Spleen (tissue), 11 donors: ENCODE results near the gene OR13J1. TPM values are rescaled to one million over a fixed set of nuclear protein-coding genes. Genes with fewer than 3 reads are reported as not detected.

ENCODE experiments used
- DNase-seq: peaks from one replicate; pipeline ENCODE4 v3.0.0-alpha.2; 2020
- H3K27ac ChIP-seq, 8 donors: fragments of 200-600 bp; sonication (generic) in 7 of 8; 1 replicate in 4 of 8; 2 replicates in 4 of 8; pipeline versions ENCODE4 v1.5.0 to v1.8.0; 2016 to 2021; ENCODE audit warnings: inconsistent platforms in 4 of 8, mild to moderate bottlenecking in 4 of 8, moderate library complexity in 1 of 8
- H3K27me3 ChIP-seq, 7 donors: fragments of 200-600 bp; sonication (generic) in 6 of 7; replicated peaks in 1 of 7; 1 replicate in 4 of 7; 2 replicates in 3 of 7; pipeline versions ENCODE4 v1.5.0 to v1.8.0; 2016 to 2021; ENCODE audit warnings: inconsistent platforms in 3 of 7, mild to moderate bottlenecking in 1 of 7
- H3K36me3 ChIP-seq, 6 donors: fragments of 200-600 bp; sonication (generic) in 5 of 6; 1 replicate in 4 of 6; 2 replicates in 2 of 6; pipeline versions ENCODE4 v1.5.0 to v1.8.0; 2016 to 2021; ENCODE audit warnings: inconsistent platforms in 2 of 6
- H3K4me1 ChIP-seq, 6 donors: fragments of 200-600 bp; sonication (generic) in 5 of 6; 1 replicate in 3 of 6; 2 replicates in 3 of 6; pipeline versions ENCODE4 v1.5.0 to v1.8.0; 2016 to 2021; ENCODE audit warnings: inconsistent platforms in 3 of 6
- H3K4me3 ChIP-seq, 8 donors: fragments of 200-600 bp; sonication (generic) in 7 of 8; 1 replicate in 4 of 8; 2 replicates in 4 of 8; pipeline versions ENCODE4 v1.5.0 to v1.8.0; 2016 to 2021; ENCODE audit warnings: inconsistent platforms in 4 of 8, mild to moderate bottlenecking in 4 of 8, moderate library complexity in 2 of 8
- H3K9me3 ChIP-seq, 8 donors: fragments of 200-600 bp; sonication (generic) in 7 of 8; 1 replicate in 4 of 8; 2 replicates in 4 of 8; pipeline versions ENCODE4 v1.5.0 to v1.8.0; 2016 to 2021; ENCODE audit warnings: inconsistent platforms in 4 of 8
- CTCF ChIP-seq, 11 experiments: fragments of 200-600 bp in 7 of 11; fragments of 450-650 bp in 4 of 11; sonication (generic) in 4 of 11; IDR thresholded peaks in 8 of 11; conservative IDR thresholded peaks in 3 of 11; 1 replicate in 7 of 11; 2 replicates in 4 of 11; pipeline versions ENCODE4 v1.4.0 to v1.8.0; 2016 to 2021; ENCODE audit warnings: antibody characterized with exemption in 11 of 11, inconsistent platforms in 4 of 11, mild to moderate bottlenecking in 1 of 11
- POLR2A ChIP-seq, 3 donors: fragments of 450-650 bp; IDR thresholded peaks; one replicate each; pipeline ENCODE4 v1.5.1; 2017; ENCODE audit warnings: antibody characterized with exemption in 3 of 3, mild to moderate bottlenecking in 1 of 3
- POLR2AphosphoS5 ChIP-seq, 3 donors: sonication (generic); formaldehyde crosslinking; IDR thresholded peaks; one replicate each; pipeline ENCODE4 v1.5.1; 2017; ENCODE audit warnings: antibody characterized with exemption in 3 of 3
- WGBS, 5 donors: extraction: QIAGEN DNeasy Blood & Tissue Kit in 3 of 5; methylation state at CpG; one replicate each; pipeline versions ENCODE4 v1.1.5 to v1.1.7; 2013 to 2018; 5-methylcytosine and 5-hydroxymethylcytosine counted together
- intact Hi-C: fragments of 100-400 bp; cut with DNase I; formaldehyde crosslinking; loops from one replicate; pipeline ENCODE4 v1.15.0; 2023; ENCODE audit warnings: low total_unique reads
- polyA plus RNA-seq, 3 donors: library from polyadenylated mRNA; stranded (reverse); fragments of 200-250 nt; gene quantifications; one replicate each; pipeline ENCODE4 v1.2.1, GENCODE V29; 2013
- total RNA-seq, 7 donors: library from RNA; depleted of rRNA in 3 of 7; stranded (reverse); fragments of >200 nt in 3 of 7; fragmentation: NEBNext Ultra II Directional in 4 of 7; extraction: Animal tissue kit (Norgen Biotek cat#: 25700) in 4 of 7; gene quantifications; one replicate each; pipeline versions ENCODE4 v1.1.0 to v1.2.1, GENCODE V29; 2016 to 2021
- donor health status: healthy with polysubstance abuse.
- donor health status: DM: no; HTN: no; CAD: no; lungs with moderate emphysema.
- donor health status: DM: no; HTN: no; CAD: no.
- donor health status: Bipolar disorder and iron deficiency.
- donor health status: healthy.
- donor health status: DM: no; HTN: no; CAD: no.
- donor health status: DM: yes; HTN: yes; CAD: no.

The OR13J1 gene
- total and polyA plus RNA-seq, 10 donors: not detected

- no peak for TF ChIP-seq POLR2AphosphoS5 (IDR thresholded peaks at IDR 0.05)
- no peak for TF ChIP-seq CTCF (IDR thresholded peaks at IDR 0.05 in 8 of 11, conservative IDR thresholded peaks at IDR 0.05 in 3 of 11)
- no peak for TF ChIP-seq POLR2A (IDR thresholded peaks at IDR 0.05)
- Histone ChIP-seq H3K27me3 (peaks cover 0 to 48% (median 0%) of the 10 kb centered on the region in 7 donors), H3K9me3 (no peaks in the 10 kb centered on the region), H3K27ac (no peak overlapping the region), H3K4me1 (peaks cover 0 to 11% (median 0%) of the 10 kb centered on the region in 6 donors), H3K4me3 (no peak overlapping the region), H3K36me3 (no peaks in the 10 kb centered on the region)
- no peak for DNase-seq
- intact Hi-C loops: no loop called here
- 71 to 85% (median 73%) methylated on average over 8 of the region's 8 CpGs for WGBS, 5 donors
Measured at GRCh38 chr9:35863583-35863982, 6.6 kb downstream of the OR13J1 start.

GRCh38 chr9:35862328-35862727, 7.9 kb downstream of the OR13J1 start:
- intact Hi-C loops: no loop called here
- 85 to 93% (median 92%) methylated on average over 4 of the region's 4 CpGs for WGBS, 5 donors
- no peaks in the 10 kb centered on the region for H3K9me3 ChIP-seq
- no peak overlapping the region for H3K4me3 ChIP-seq
- DNase-seq: no peak
- no peak overlapping the region for H3K27ac ChIP-seq
- TF ChIP-seq CTCF (IDR thresholded peaks at IDR 0.05 in 8 of 11, conservative IDR thresholded peaks at IDR 0.05 in 3 of 11) (no peak), POLR2A (IDR thresholded peaks at IDR 0.05) (no peak), POLR2AphosphoS5 (IDR thresholded peaks at IDR 0.05) (no peak)
- H3K36me3 ChIP-seq: no peaks in the 10 kb centered on the region
- peaks cover 0 to 11% (median 0%) of the 10 kb centered on the region in 6 donors for H3K4me1 ChIP-seq
- H3K27me3 ChIP-seq: peaks cover 0 to 48% (median 0%) of the 10 kb centered on the region in 7 donors

GRCh38 chr9:35861161-35861897, 8.9 kb downstream of the OR13J1 start:
- WGBS, 5 donors: 69 to 78% (median 73%) methylated on average over 12 of the region's 12 CpGs
- H3K27me3 ChIP-seq: peaks cover 0 to 48% (median 0%) of the 10 kb centered on the region in 7 donors
- H3K27ac ChIP-seq: no peak overlapping the region
- no peak for DNase-seq
- no peak overlapping the region for H3K4me3 ChIP-seq
- H3K9me3 ChIP-seq: no peaks in the 10 kb centered on the region
- no peaks in the 10 kb centered on the region for H3K36me3 ChIP-seq
- intact Hi-C loops: no loop called here
- H3K4me1 ChIP-seq: peaks cover 0 to 11% (median 0%) of the 10 kb centered on the region in 6 donors
- TF ChIP-seq POLR2A (IDR thresholded peaks at IDR 0.05): no peak
- TF ChIP-seq POLR2AphosphoS5 (IDR thresholded peaks at IDR 0.05): no peak
- no peak for TF ChIP-seq CTCF (IDR thresholded peaks at IDR 0.05 in 8 of 11, conservative IDR thresholded peaks at IDR 0.05 in 3 of 11)

- Histone ChIP-seq H3K36me3 (no peaks in the 10 kb centered on the region), H3K9me3 (no peaks in the 10 kb centered on the region), H3K4me1 (peaks cover 0 to 11% (median 0%) of the 10 kb centered on the region in 6 donors), H3K27me3 (peaks cover 0 to 48% (median 0%) of the 10 kb centered on the region in 7 donors), H3K4me3 (no peak overlapping the region), H3K27ac (no peak overlapping the region)
- intact Hi-C loops: no loop called here
- 39 to 65% (median 49%) methylated on average over 2 to 3 of the region's 3 CpGs for WGBS, 5 donors
- no peak for TF ChIP-seq CTCF (IDR thresholded peaks at IDR 0.05 in 8 of 11, conservative IDR thresholded peaks at IDR 0.05 in 3 of 11)
- TF ChIP-seq POLR2A (IDR thresholded peaks at IDR 0.05): no peak
- TF ChIP-seq POLR2AphosphoS5 (IDR thresholded peaks at IDR 0.05): no peak
- no peak for DNase-seq
Measured at GRCh38 chr9:35859990-35860339, 10.2 kb downstream of the OR13J1 start.
